ENCODE measurements around the gene GPATCH8. TPM values are rescaled to one million over a fixed set of nuclear protein-coding genes. Genes with fewer than 3 reads are reported as not detected.
A peak's percentile ranks its signal among the peaks of the same experiment; 100 is the strongest.

The GPATCH8 gene
- total and polyA plus RNA-seq, 8 donors = 5.2 to 58.2 (median 19.5) TPM

GRCh38 chr17:44355642-44356099 lies 147.5 kb downstream of the GPATCH8 start:
- Histone ChIP-seq H3K4me1 (peaks cover 0 to 14% (median 8%) of the 10 kb centered on the region in 4 donors), H3K36me3 (peaks cover 25 to 27% (median 26%) of the 10 kb centered on the region in 4 donors), H3K27me3 (peaks cover 0 to 20% (median 0%) of the 10 kb centered on the region in 3 donors), H3K27ac (no peak overlapping the region), H3K4me3 (no peak overlapping the region), H3K9me3 (no peaks in the 10 kb centered on the region)
- TF ChIP-seq POLR2AphosphoS5 (IDR thresholded peaks at IDR 0.05) (no peak), POLR2A (IDR thresholded peaks at IDR 0.05) (no peak), EP300 (IDR thresholded peaks at IDR 0.05) (no peak)
- TF ChIP-seq, protein P1, sequence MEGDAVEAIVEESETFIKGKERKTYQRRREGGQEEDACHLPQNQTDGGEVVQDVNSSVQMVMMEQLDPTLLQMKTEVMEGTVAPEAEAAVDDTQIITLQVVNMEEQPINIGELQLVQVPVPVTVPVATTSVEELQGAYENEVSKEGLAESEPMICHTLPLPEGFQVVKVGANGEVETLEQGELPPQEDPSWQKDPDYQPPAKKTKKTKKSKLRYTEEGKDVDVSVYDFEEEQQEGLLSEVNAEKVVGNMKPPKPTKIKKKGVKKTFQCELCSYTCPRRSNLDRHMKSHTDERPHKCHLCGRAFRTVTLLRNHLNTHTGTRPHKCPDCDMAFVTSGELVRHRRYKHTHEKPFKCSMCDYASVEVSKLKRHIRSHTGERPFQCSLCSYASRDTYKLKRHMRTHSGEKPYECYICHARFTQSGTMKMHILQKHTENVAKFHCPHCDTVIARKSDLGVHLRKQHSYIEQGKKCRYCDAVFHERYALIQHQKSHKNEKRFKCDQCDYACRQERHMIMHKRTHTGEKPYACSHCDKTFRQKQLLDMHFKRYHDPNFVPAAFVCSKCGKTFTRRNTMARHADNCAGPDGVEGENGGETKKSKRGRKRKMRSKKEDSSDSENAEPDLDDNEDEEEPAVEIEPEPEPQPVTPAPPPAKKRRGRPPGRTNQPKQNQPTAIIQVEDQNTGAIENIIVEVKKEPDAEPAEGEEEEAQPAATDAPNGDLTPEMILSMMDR (IDR thresholded peaks at IDR 0.05) = no peak
- no peak for DNase-seq
- intact Hi-C loops (cut with DNase I; ENCODE audit: low total_unique reads) = no loop called here
- 84 to 93% (median 86%) methylated on average over 15 to 17 of the region's 17 CpGs for WGBS, 5 donors

DNA sequence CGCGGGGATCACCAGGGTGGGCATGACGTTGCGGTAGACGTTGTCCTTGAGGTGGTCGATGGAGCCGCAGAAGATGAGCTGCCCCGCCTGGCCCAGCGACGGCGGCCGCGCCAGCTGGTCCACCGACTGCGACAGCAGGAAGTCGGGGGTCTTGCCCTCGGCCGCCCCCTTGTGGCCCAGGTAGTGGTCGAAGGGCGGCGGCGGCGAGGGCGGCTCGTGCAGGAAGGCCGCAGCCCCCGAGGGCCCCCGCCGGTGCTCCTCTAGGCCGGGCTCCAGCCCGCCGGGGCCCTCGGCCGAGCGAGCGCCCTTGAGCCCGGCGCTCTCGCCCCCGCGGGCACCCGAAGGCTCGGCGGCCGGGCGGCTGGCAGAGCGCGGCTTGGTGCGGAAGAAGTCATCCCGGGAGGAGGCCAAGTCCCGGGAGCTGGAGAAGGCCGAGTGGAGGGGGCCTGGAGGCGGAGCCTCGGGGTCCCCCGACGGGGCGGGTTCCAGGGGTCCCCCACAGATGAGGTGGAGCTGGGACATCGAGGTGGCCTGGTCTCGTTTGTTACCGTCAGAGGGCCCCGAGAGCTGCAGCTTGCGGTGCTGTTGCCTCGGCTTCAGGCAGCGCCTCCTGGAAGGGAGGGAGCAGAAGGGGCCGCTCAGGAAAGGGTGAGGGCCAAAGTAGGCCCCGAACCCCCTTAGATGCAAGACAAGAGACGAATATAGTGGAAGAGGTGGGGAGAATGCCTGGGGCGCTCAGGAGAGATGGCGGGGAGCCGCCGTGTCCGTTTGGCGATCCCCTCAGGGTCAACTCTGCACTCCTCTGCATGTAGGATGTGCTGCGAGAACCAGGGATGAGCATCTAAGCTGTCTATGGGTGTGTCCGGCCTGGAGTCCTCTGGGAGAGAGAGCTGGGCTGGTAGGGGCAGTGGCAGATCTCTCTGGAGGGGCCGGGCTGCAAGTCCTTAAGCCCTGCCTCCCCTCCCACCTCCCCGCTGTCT lies 148.3 kb downstream of the GPATCH8 start:
- intact Hi-C loops (cut with DNase I; ENCODE audit: low total_unique reads) = no loop called here
- peak overlapping the region in 3 of 4 donors; percentile 7 to 50 (median 14) for H3K4me3 ChIP-seq
- WGBS, 5 donors = 48 to 70% (median 53%) methylated on average over 44 to 77 of the region's 77 CpGs

DNA sequence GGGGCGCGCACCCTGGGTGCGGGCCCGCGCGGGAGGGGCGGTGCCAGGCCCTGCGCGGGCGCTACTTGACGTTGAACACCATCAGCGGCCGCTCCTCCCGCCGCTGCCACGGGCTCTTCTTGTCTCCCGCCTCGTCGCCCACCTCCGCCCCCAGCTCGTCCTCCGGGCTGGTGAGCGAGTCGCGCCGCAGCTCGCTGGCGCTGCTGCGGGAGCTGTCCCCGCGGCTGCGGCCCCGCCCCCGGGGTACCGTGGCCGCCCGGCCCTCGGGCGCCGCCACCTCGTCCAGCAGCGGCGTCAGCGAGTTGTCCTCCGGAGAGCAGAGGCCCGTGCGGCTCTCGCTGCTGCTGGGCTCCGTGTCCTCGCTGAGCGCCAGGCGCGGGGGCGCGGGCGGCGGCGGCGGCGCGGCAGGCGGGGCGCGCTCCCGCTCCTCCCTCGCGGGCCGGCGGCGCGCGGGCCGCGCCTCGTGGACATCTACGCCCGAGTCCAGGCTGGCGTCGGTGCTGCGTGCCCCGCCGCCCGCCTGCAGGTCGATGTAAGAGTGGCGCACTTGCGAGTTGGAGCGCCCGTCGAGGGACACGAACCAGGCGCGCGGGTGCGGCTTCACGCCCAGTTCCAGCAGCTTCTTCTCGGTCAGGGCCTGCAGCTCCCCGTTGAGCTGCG lies 149.4 kb downstream of the GPATCH8 start:
- no peak for TF ChIP-seq EP300 (IDR thresholded peaks at IDR 0.05)
- TF ChIP-seq POLR2AphosphoS5 (IDR thresholded peaks at IDR 0.05) = no peak
- TF ChIP-seq, protein P1 (IDR thresholded peaks at IDR 0.05) = no peak
- TF ChIP-seq POLR2A (IDR thresholded peaks at IDR 0.05) = no peak
- Histone ChIP-seq H3K9me3 (no peaks in the 10 kb centered on the region), H3K4me3 (peak overlapping the region; percentile 42 to 50 (median 46)), H3K36me3 (peaks cover 38 to 45% (median 44%) of the 10 kb centered on the region in 4 donors), H3K27ac (peak overlapping the region in 1 of 5 donors; percentile 67), H3K4me1 (peaks cover 0 to 19% (median 6%) of the 10 kb centered on the region in 4 donors), H3K27me3 (peaks cover 0 to 10% (median 0%) of the 10 kb centered on the region in 3 donors)
- intact Hi-C loops (cut with DNase I; ENCODE audit: low total_unique reads) = no loop called here
- peak; percentile 46 to 65 for DNase-seq
- 19 to 44% (median 24%) methylated on average over 14 to 98 of the region's 98 CpGs for WGBS, 5 donors

More for the DNA sequence above, 148.3 kb downstream of the GPATCH8 start:
- peak in 1 of 2 donors; percentile 86 for DNase-seq
- Histone ChIP-seq H3K36me3 (peaks cover 31 to 35% (median 33%) of the 10 kb centered on the region in 4 donors), H3K4me1 (peaks cover 0 to 9% (median 7%) of the 10 kb centered on the region in 4 donors), H3K27ac (no peak overlapping the region), H3K9me3 (no peaks in the 10 kb centered on the region), H3K27me3 (peaks cover 0 to 14% (median 0%) of the 10 kb centered on the region in 3 donors)
- TF ChIP-seq, protein P1 (IDR thresholded peaks at IDR 0.05) = peak in 3 of 7 experiments; percentile 12 to 27 (median 13)
- no peak for TF ChIP-seq EP300 (IDR thresholded peaks at IDR 0.05)
- TF ChIP-seq POLR2AphosphoS5 (IDR thresholded peaks at IDR 0.05) = no peak
